GM12878 (cell line): Measurements from ENCODE around the gene ALX4. TPM values are rescaled to one million over a fixed set of nuclear protein-coding genes. Genes with fewer than 3 reads are reported as not detected.

Experiments used
- ATAC-seq: fragments of 200-7000 bp; cut with Tn5 transposase; 3 replicates; pipeline ENCODE4 v1.9.1; 2020; ENCODE audit warnings: mild to moderate bottlenecking, moderate library complexity
- BruUV-seq: library from RNA; stranded (reverse); fragments of 400-500 nt; replicated peaks from 2 replicates; lab custom pipeline; 2021; lab: Mats Ljungman, UMichigan
- CTCF ChIA-PET: fragments of 300-600 bp; sonication (Branson Sonifier 250); formaldehyde crosslinking; extraction: SDS; loops from one replicate; lab custom pipeline; 2021; ENCODE audit warnings: inconsistent platforms; lab: Yijun Ruan, JAX
- POLR2A ChIA-PET: fragments of 350-600 bp; formaldehyde crosslinking; extraction: SDS; loops from one replicate; lab custom pipeline; 2021; ENCODE audit warnings: inconsistent platforms; lab: Charles Lee
- RAD21 ChIA-PET: fragments of 300-600 bp; sonication (Branson Sonifier 250); formaldehyde crosslinking; loops from one replicate; lab custom pipeline; 2023; ENCODE audit warnings: antibody characterized with exemption; ENCODE audit not compliant: unreplicated experiment; lab: Charles Lee
- SMC1A ChIA-PET: fragments of 300-600 bp; sonication (Branson Sonifier 250); formaldehyde crosslinking; loops from one replicate; lab custom pipeline; 2023; ENCODE audit not compliant: unreplicated experiment, uncharacterized antibody; lab: Charles Lee
- DNase-seq: peaks from one replicate; pipeline ENCODE4 v3.0.0-alpha.2; 2011; ENCODE audit warnings: low read depth, low spot score
- FAIRE-seq: peaks from 3 replicates; lab custom pipeline; 2011; peaks lifted over from hg19 to GRCh38; lab: Jason Lieb, UNC
- H2AFZ ChIP-seq: 2 replicates; pipeline ENCODE4 v1.6.0; 2011; ENCODE audit warnings: low read depth, low read length, control low read depth; ENCODE audit not compliant: control insufficient read depth
- H3K27ac ChIP-seq: 2 replicates; pipeline ENCODE4 v1.5.1; 2011; ENCODE audit warnings: control low read depth; ENCODE audit not compliant: control insufficient read depth, insufficient read depth
- H3K27me3 ChIP-seq, 2 experiments: replicated peaks in 1 of 2; 2 replicates each; pipeline versions ENCODE4 v1.6.0 to v1.6.1; 2011; ENCODE audit warnings: low read length in 1 of 2; ENCODE audit not compliant: control insufficient read depth in 2 of 2, insufficient read depth in 2 of 2
- H3K36me3 ChIP-seq, 2 experiments: 2 replicates each; pipeline ENCODE4 v1.5.1; 2011; ENCODE audit warnings: low read length in 1 of 2; ENCODE audit not compliant: control insufficient read depth in 2 of 2, insufficient read depth in 2 of 2
- H3K4me1 ChIP-seq: 2 replicates; pipeline ENCODE4 v1.6.1; 2011; ENCODE audit warnings: mild to moderate bottlenecking, low read length, moderate library complexity, mixed read lengths; ENCODE audit not compliant: control insufficient read depth, insufficient read depth
- H3K4me2 ChIP-seq: 2 replicates; pipeline ENCODE4 v1.6.0; 2011; ENCODE audit warnings: control low read depth; ENCODE audit not compliant: control insufficient read depth, insufficient read depth
- H3K4me3 ChIP-seq: fragments of 200-600 bp; sonication (generic); 2 replicates; pipeline ENCODE4 v1.5.1; 2016
- H3K79me2 ChIP-seq: 2 replicates; pipeline ENCODE4 v1.6.0; 2011; ENCODE audit warnings: low read length; ENCODE audit not compliant: control insufficient read depth, insufficient read depth
- H3K9ac ChIP-seq: 2 replicates; pipeline ENCODE4 v1.8.0; 2011; ENCODE audit warnings: low read length, control low read depth, mixed read lengths; ENCODE audit not compliant: control insufficient read depth, insufficient read depth
- H3K9me3 ChIP-seq: replicated peaks from 3 replicates; pipeline ENCODE4 v1.5.1; 2011; ENCODE audit warnings: mild to moderate bottlenecking, low read length; ENCODE audit not compliant: control insufficient read depth, insufficient read depth
- H4K20me1 ChIP-seq: 2 replicates; pipeline ENCODE4 v1.6.0; 2011; ENCODE audit not compliant: control insufficient read depth, insufficient read depth
- ASH2L ChIP-seq: fragments of 300-600, 200-600 bp; sonication (generic); IDR thresholded peaks from 2 replicates; pipeline ENCODE4 v1.6.1; 2017; ENCODE audit warnings: low read depth, mild to moderate bottlenecking, borderline replicate concordance
- CEBPB ChIP-seq, 2 experiments: fragments of 150-350 bp in 1 of 2; IDR thresholded peaks; 2 replicates each; pipeline ENCODE4 v1.6.1; 2012 to 2014; ENCODE audit warnings: low read depth in 2 of 2, low read length in 2 of 2, borderline replicate concordance in 1 of 2, inconsistent platforms in 1 of 2
- NFYA ChIP-seq: IDR thresholded peaks from 2 replicates; pipeline ENCODE4 v1.6.1; 2011; ENCODE audit warnings: low read depth, mild to moderate bottlenecking, low read length, improper control_type of control experiment, borderline replicate concordance
- STAT1 ChIP-seq: fragments of 450-650 bp; conservative IDR thresholded peaks from 2 replicates; pipeline ENCODE4 v1.6.1; 2014; ENCODE audit warnings: antibody characterized with exemption, mild to moderate bottlenecking
- WGBS: methylation state at CpG from one replicate; pipeline ENCODE4 v1.1.6; 2016; ENCODE audit warnings: low lambda C conversion rate; ENCODE audit not compliant: insufficient replicate concordance, insufficient coverage; ENCODE audit errors: missing lambda C conversion rate; 5-methylcytosine and 5-hydroxymethylcytosine counted together
- in situ Hi-C: fragments of 300-500 bp; cut with MboI; formaldehyde crosslinking; loops from 9 replicates; pipeline ENCODE4 v1.14.3; 2018; ENCODE audit warnings: mixed read lengths
- intact Hi-C: fragments of 100-400 bp; cut with micrococcal nuclease; formaldehyde crosslinking; loops from one replicate; pipeline ENCODE4 v1.14.2; 2022; ENCODE audit not compliant: unreplicated experiment
- polyA plus RNA-seq, 11 experiments: library from polyadenylated mRNA; depleted of rRNA in 4 of 11; unstranded in 6 of 11; stranded (reverse) in 5 of 11; fragments of >200 nt; fragmentation: Nextera tagmentation in 4 of 11; fragmentation: Illumina TruSeq in 1 of 11; extraction: Ambion mirVana in 4 of 11; extraction: Trizol in 1 of 11; gene quantifications; 1 replicate in 1 of 11; 2 replicates in 10 of 11; pipeline versions ENCODE4 v1.2.1 to v1.2.3, GENCODE V29; 2011 to 2016; ENCODE audit warnings: inconsistent platforms in 2 of 11, missing spikeins in 2 of 11, low read depth in 1 of 11
- total RNA-seq, 4 experiments: library from RNA; depleted of rRNA in 3 of 4; stranded (reverse); fragments of >200 nt in 3 of 4; fragmentation: Illumina TruSeq in 1 of 4; extraction: Trizol in 1 of 4; gene quantifications; 2 replicates each; pipeline versions ENCODE4 v1.2.1 to v1.2.3, GENCODE V29; 2013 to 2021
- TF ChIP-seq, protein P1 (sequence below): fragments of 450-650 bp; IDR thresholded peaks from 2 replicates; pipeline ENCODE4 v1.6.1; 2017; ENCODE audit warnings: borderline replicate concordance

The ALX4 gene
- total and polyA plus RNA-seq, 10 of the 15 experiments (the other 5 are each of a cell fraction or from before 2014, with no cell fraction given), result not detected

DNA sequence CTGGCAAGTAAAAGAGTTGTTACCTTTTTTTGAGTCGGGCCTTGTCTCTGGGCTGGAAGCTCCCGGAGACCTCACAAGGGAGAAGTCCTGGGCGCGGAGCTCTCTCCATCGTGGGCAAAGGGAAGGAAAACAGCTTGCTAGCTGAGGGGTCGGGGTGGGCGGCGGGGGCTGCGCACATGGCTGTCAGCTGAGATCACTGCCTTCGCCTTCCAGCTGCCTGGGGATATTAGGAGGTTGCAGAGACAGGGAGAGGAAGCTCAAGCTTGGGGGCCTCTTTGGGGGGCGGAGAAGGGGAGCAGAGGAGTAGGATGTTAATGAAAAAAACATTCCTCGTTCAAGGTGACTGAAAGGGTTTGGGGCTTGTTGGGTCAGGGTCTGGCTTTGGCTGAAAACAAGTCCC lies 49.2 kb upstream of the ALX4 start (continued):
- TF ChIP-seq, protein P1, sequence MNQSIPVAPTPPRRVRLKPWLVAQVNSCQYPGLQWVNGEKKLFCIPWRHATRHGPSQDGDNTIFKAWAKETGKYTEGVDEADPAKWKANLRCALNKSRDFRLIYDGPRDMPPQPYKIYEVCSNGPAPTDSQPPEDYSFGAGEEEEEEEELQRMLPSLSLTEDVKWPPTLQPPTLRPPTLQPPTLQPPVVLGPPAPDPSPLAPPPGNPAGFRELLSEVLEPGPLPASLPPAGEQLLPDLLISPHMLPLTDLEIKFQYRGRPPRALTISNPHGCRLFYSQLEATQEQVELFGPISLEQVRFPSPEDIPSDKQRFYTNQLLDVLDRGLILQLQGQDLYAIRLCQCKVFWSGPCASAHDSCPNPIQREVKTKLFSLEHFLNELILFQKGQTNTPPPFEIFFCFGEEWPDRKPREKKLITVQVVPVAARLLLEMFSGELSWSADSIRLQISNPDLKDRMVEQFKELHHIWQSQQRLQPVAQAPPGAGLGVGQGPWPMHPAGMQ, result no peak
- TF ChIP-seq STAT1 (no peak), CEBPB (IDR thresholded peaks at IDR 0.05; ENCODE audit: borderline replicate concordance in 1 of 2, low read depth in 2 of 2, low read length in 2 of 2) (no peak), ASH2L (no peak)

DNA sequence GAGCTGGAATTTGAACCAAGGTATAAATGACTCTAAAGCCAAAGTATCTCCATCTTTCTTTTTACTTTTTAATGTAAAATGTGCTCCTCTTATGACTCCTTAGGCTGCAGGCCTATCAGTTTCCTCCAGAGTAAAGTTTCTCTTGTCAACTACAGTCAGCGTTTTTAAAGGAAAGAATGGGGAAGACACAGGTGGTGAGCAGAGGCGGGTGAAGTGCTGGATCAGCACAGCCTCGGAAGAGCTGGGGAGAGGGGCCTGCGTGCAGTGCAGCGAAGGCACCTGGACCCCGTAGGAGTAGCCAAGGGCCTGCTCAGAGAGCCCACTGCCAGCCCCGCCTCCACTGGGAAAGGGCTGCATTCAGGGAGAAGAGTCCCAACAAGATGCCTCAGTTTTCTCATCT lies 48.8 kb upstream of the ALX4 start:
- H3K4me3 ChIP-seq, result no peak overlapping the region
- RAD21 ChIA-PET, result no interaction called here
- H4K20me1 ChIP-seq, result no peaks in the 10 kb centered on the region
- no TSS peak for BruUV-seq
- 5% methylated on average over 7 of the region's 7 CpGs for WGBS
- H3K27me3 ChIP-seq, result peaks cover 0 to 5% of the 10 kb centered on the region in 2 experiments; a peak in 2 of 4 replicates
- H2AFZ ChIP-seq, result no peak overlapping the region
- CTCF ChIA-PET, result no interaction called here
- intact Hi-C loops (no loop called here), in situ Hi-C loops (no loop called here)
- POLR2A ChIA-PET, result no interaction called here
- no peaks in the 10 kb centered on the region for H3K36me3 ChIP-seq
- H3K4me2 ChIP-seq, result no peak overlapping the region
- H3K9ac ChIP-seq, result no peak overlapping the region
- no peak overlapping the region for H3K27ac ChIP-seq
- no peak for TF ChIP-seq NFYA
- H3K9me3 ChIP-seq, result no peaks in the 10 kb centered on the region; the same call in 2 of the 3 replicates
- H3K79me2 ChIP-seq, result no peaks in the 10 kb centered on the region
- SMC1A ChIA-PET, result no interaction called here
- FAIRE-seq, result no peak
- no peak for DNase-seq
- H3K4me1 ChIP-seq, result no peaks in the 10 kb centered on the region
- no peak for ATAC-seq
